ENCODE measurements around the gene FBXL4. TPM values are rescaled to one million over a fixed set of nuclear protein-coding genes. Genes with fewer than 3 reads are reported as not detected.
A peak's percentile ranks its signal among the peaks of the same experiment; 100 is the strongest.

FBXL4 gene
- total and polyA plus RNA-seq, 2 of the 8 experiments (the other 6 are each of a cell fraction or from before 2014, with no cell fraction given): 6.9 to 13.8 TPM

DNA sequence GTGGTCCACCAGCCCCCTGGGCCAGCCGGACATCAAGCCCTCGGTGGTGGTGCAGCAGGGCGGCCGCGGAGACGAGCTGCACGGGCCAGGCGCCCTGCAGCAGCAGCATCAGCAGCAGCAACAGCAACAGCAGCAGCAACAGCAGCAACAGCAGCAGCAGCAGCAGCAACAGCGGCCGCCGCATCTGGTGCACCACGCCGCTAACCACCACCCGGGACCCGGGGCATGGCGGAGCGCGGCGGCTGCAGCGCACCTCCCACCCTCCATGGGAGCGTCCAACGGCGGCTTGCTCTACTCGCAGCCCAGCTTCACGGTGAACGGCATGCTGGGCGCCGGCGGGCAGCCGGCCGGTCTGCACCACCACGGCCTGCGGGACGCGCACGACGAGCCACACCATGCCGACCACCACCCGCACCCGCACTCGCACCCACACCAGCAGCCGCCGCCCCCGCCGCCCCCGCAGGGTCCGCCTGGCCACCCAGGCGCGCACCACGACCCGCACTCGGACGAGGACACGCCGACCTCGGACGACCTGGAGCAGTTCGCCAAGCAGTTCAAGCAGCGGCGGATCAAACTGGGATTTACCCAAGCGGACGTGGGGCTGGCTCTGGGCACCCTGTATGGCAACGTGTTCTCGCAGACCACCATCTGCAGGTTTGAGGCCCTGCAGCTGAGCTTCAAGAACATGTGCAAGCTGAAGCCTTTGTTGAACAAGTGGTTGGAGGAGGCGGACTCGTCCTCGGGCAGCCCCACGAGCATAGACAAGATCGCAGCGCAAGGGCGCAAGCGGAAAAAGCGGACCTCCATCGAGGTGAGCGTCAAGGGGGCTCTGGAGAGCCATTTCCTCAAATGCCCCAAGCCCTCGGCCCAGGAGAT lies 112.4 kb downstream of the FBXL4 start (continued):
- no peak for TF ChIP-seq CHD7 (IDR thresholded peaks at IDR 0.05; ENCODE audit: insufficient replicate concordance, low read length)
- TF ChIP-seq TAF1 (IDR thresholded peaks at IDR 0.05; ENCODE audit: low read depth, low read length): no peak
- TF ChIP-seq, protein P1, sequence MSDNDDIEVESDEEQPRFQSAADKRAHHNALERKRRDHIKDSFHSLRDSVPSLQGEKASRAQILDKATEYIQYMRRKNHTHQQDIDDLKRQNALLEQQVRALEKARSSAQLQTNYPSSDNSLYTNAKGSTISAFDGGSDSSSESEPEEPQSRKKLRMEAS (IDR thresholded peaks at IDR 0.05): peak; percentile 95
- TF ChIP-seq SAP30 (IDR thresholded peaks at IDR 0.05; ENCODE audit: insufficient read depth, insufficient replicate concordance, low read length): no peak
- no peak for TF ChIP-seq FOSL1 (IDR thresholded peaks at IDR 0.05; ENCODE audit: insufficient read depth, low read depth, low read length)
- TF ChIP-seq SUZ12 (IDR thresholded peaks at IDR 0.05; ENCODE audit: low read length): peak; percentile 87
- no peak; the same call in 1 of the 2 replicates for TF ChIP-seq RBBP5 (IDR thresholded peaks at IDR 0.05; ENCODE audit: borderline replicate concordance, low read depth, low read length)
- TF ChIP-seq TAF7 (optimal IDR thresholded peaks at IDR 0.05; ENCODE audit: borderline replicate concordance, low read depth, low read length): no peak
- TF ChIP-seq SRF (IDR thresholded peaks at IDR 0.05; ENCODE audit: low read depth, low read length): no peak

Data from H1 (cell line).